GM12874 (cell line): ENCODE measurements around the gene NMUR1.
A peak's percentile ranks its signal among the peaks of the same experiment; 100 is the strongest.

Source experiments
- TF ChIP-seq, protein P1 (sequence below): IDR thresholded peaks from 2 replicates; pipeline ENCODE4 v1.5.1; 2011; ENCODE audit warnings: low read depth, mild to moderate bottlenecking, control low read depth, low read length, moderate library complexity; ENCODE audit not compliant: insufficient read depth

The NMUR1 gene

GRCh38 chr2:231546014-231546715, 15.9 kb upstream of the NMUR1 start:
- TF ChIP-seq, protein P1, sequence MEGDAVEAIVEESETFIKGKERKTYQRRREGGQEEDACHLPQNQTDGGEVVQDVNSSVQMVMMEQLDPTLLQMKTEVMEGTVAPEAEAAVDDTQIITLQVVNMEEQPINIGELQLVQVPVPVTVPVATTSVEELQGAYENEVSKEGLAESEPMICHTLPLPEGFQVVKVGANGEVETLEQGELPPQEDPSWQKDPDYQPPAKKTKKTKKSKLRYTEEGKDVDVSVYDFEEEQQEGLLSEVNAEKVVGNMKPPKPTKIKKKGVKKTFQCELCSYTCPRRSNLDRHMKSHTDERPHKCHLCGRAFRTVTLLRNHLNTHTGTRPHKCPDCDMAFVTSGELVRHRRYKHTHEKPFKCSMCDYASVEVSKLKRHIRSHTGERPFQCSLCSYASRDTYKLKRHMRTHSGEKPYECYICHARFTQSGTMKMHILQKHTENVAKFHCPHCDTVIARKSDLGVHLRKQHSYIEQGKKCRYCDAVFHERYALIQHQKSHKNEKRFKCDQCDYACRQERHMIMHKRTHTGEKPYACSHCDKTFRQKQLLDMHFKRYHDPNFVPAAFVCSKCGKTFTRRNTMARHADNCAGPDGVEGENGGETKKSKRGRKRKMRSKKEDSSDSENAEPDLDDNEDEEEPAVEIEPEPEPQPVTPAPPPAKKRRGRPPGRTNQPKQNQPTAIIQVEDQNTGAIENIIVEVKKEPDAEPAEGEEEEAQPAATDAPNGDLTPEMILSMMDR, result no peak

GRCh38 chr2:231545105-231545902, 15.1 kb upstream of the NMUR1 start:
- TF ChIP-seq, protein P1, result no peak

DNA sequence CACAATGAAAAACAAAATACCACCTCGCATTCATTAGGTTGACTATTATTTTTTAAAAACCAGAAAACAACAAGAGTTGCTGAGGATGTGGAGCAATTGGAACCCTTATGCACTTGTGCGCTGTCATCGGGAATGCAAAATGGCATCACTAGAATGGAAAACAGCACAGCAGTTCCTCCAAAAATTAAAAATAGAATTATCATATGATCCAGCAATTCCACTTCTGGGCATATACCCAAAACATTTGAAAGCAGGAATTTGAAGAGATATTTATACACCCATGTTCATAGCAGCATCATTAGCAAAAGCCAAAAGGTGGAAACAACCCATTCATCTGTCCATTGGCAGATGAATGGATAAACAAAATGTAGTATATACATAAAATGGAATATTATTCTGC, 11.9 kb upstream of the NMUR1 start:
- TF ChIP-seq, protein P1, result no peak

DNA sequence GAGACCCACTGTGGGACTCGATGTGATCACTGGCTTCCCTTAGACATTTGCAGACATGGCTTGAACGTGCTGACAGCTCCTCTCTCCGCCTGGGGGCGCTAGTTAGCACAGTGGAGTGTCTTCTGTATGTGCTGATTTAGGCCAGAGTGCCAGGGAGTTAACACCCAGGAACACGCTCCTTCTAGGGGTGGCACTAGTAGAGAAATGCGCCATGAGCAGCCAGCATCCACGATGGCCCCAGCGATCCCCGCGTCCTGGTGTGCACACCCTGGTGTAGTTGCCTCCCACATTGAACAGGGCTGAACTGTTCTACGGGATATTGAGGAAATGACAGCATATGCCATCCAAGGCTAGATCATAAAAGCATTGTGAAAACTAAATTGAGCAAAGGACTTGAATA, 11.4 kb upstream of the NMUR1 start:
- TF ChIP-seq, protein P1, result peak; percentile 35; the same call in 1 of the 2 replicates

- TF ChIP-seq, protein P1, result no peak
These were observed 9.7 kb upstream of the NMUR1 start for GRCh38 chr2:231539991-231540390.

- TF ChIP-seq, protein P1, result no peak
These were observed 5.7 kb upstream of the NMUR1 start for GRCh38 chr2:231535961-231536360.

- TF ChIP-seq, protein P1, result no peak
These were observed 3.5 kb upstream of the NMUR1 start for GRCh38 chr2:231533777-231534125.
